Liver (tissue), 3 donors: ENCODE data around the gene NDUFB1.

Experiments
- RXRA ChIP-seq, 2 donors: IDR thresholded peaks; 2 replicates each; pipeline ENCODE4 v1.6.1; 2017 to 2018; ENCODE audit warnings: antibody characterized with exemption in 2 of 2, mild to moderate bottlenecking in 1 of 2
- TAF1 ChIP-seq: conservative IDR thresholded peaks from 2 replicates; pipeline ENCODE4 v1.6.1; 2016; ENCODE audit warnings: antibody characterized with exemption, mild to moderate bottlenecking
- TF ChIP-seq, protein P1 (sequence below): IDR thresholded peaks from 2 replicates; pipeline ENCODE4 v1.6.1; 2016; ENCODE audit warnings: antibody characterized with exemption, mild to moderate bottlenecking
- TF ChIP-seq, protein P2 (sequence below): IDR thresholded peaks from 2 replicates; pipeline ENCODE4 v1.6.1; 2016; ENCODE audit warnings: antibody characterized with exemption
- TF ChIP-seq, protein P3 (sequence below): fragments of 150-350 bp; IDR thresholded peaks from 2 replicates; pipeline ENCODE4 v1.5.1; 2017; ENCODE audit warnings: improper control_type of control experiment, low read depth, low read length; ENCODE audit not compliant: missing input control
- TF ChIP-seq, protein P4 (sequence below): IDR thresholded peaks from 2 replicates; pipeline ENCODE4 v1.6.1; 2016; ENCODE audit warnings: antibody characterized with exemption
- donor health status: healthy.
- donor health status: healthy.

DNA sequence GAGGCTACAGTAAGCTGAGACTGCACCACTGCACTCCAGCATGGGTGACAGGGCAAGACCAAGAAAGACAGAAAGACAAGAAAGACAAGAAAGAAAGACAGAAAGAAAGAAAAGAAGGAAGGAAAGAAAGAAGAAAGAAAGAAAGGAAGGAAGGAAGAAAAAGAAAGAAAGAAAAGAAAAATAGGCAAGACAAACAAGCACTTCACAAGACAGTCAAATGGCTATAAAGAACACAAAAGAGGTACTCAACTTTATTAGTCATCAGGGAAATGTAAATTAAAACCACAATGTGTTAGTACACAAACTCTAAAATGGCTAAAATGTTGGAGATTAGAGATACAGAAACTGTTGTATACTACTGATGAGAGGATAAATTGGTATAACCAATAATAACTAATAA lies 21.7 kb downstream of the NDUFB1 start:
- TF ChIP-seq, protein P1, sequence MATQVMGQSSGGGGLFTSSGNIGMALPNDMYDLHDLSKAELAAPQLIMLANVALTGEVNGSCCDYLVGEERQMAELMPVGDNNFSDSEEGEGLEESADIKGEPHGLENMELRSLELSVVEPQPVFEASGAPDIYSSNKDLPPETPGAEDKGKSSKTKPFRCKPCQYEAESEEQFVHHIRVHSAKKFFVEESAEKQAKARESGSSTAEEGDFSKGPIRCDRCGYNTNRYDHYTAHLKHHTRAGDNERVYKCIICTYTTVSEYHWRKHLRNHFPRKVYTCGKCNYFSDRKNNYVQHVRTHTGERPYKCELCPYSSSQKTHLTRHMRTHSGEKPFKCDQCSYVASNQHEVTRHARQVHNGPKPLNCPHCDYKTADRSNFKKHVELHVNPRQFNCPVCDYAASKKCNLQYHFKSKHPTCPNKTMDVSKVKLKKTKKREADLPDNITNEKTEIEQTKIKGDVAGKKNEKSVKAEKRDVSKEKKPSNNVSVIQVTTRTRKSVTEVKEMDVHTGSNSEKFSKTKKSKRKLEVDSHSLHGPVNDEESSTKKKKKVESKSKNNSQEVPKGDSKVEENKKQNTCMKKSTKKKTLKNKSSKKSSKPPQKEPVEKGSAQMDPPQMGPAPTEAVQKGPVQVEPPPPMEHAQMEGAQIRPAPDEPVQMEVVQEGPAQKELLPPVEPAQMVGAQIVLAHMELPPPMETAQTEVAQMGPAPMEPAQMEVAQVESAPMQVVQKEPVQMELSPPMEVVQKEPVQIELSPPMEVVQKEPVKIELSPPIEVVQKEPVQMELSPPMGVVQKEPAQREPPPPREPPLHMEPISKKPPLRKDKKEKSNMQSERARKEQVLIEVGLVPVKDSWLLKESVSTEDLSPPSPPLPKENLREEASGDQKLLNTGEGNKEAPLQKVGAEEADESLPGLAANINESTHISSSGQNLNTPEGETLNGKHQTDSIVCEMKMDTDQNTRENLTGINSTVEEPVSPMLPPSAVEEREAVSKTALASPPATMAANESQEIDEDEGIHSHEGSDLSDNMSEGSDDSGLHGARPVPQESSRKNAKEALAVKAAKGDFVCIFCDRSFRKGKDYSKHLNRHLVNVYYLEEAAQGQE, result no peak
- TF ChIP-seq, protein P2, sequence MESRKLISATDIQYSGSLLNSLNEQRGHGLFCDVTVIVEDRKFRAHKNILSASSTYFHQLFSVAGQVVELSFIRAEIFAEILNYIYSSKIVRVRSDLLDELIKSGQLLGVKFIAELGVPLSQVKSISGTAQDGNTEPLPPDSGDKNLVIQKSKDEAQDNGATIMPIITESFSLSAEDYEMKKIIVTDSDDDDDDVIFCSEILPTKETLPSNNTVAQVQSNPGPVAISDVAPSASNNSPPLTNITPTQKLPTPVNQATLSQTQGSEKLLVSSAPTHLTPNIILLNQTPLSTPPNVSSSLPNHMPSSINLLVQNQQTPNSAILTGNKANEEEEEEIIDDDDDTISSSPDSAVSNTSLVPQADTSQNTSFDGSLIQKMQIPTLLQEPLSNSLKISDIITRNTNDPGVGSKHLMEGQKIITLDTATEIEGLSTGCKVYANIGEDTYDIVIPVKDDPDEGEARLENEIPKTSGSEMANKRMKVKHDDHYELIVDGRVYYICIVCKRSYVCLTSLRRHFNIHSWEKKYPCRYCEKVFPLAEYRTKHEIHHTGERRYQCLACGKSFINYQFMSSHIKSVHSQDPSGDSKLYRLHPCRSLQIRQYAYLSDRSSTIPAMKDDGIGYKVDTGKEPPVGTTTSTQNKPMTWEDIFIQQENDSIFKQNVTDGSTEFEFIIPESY, result no peak
- TF ChIP-seq, protein P3, sequence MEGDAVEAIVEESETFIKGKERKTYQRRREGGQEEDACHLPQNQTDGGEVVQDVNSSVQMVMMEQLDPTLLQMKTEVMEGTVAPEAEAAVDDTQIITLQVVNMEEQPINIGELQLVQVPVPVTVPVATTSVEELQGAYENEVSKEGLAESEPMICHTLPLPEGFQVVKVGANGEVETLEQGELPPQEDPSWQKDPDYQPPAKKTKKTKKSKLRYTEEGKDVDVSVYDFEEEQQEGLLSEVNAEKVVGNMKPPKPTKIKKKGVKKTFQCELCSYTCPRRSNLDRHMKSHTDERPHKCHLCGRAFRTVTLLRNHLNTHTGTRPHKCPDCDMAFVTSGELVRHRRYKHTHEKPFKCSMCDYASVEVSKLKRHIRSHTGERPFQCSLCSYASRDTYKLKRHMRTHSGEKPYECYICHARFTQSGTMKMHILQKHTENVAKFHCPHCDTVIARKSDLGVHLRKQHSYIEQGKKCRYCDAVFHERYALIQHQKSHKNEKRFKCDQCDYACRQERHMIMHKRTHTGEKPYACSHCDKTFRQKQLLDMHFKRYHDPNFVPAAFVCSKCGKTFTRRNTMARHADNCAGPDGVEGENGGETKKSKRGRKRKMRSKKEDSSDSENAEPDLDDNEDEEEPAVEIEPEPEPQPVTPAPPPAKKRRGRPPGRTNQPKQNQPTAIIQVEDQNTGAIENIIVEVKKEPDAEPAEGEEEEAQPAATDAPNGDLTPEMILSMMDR, result no peak
- no peak for TF ChIP-seq TAF1
- TF ChIP-seq, protein P4, sequence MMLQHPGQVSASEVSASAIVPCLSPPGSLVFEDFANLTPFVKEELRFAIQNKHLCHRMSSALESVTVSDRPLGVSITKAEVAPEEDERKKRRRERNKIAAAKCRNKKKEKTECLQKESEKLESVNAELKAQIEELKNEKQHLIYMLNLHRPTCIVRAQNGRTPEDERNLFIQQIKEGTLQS, result no peak
- TF ChIP-seq RXRA (IDR thresholded peaks at IDR 0.05), result no peak
